Neural progenitor cell (in vitro differentiated cells): ENCODE measurements around the gene UNC45A. TPM values are rescaled to one million over a fixed set of nuclear protein-coding genes. Genes with fewer than 3 reads are reported as not detected.

Source experiments
- DNase-seq: peaks from one replicate; pipeline ENCODE4 v3.0.0-alpha.2; 2016; ENCODE audit warnings: low spot score
- H2AFZ ChIP-seq: fragments of 200-600 bp; sonication (generic); replicated peaks from 2 replicates; pipeline ENCODE4 v1.6.1; 2016; ENCODE audit warnings: antibody characterized with exemption
- H3F3A ChIP-seq: fragments of 200-600 bp; sonication (generic); 2 replicates; pipeline ENCODE4 v1.6.1; 2016; ENCODE audit warnings: antibody characterized with exemption, low read depth
- H3K27ac ChIP-seq: fragments of 200-600 bp; sonication (generic); 2 replicates; pipeline ENCODE4 v1.5.1; 2016; ENCODE audit warnings: mild to moderate bottlenecking
- H3K27me3 ChIP-seq: fragments of 200-600 bp; sonication (generic); 2 replicates; pipeline ENCODE4 v1.6.1; 2016; ENCODE audit warnings: mild to moderate bottlenecking, moderate library complexity
- H3K36me3 ChIP-seq: fragments of 200-600 bp; sonication (generic); 2 replicates; pipeline ENCODE4 v1.5.1; 2016
- H3K4me1 ChIP-seq: fragments of 200-600 bp; sonication (generic); 2 replicates; pipeline ENCODE4 v1.6.1; 2016; ENCODE audit warnings: mixed run types
- H3K4me2 ChIP-seq: fragments of 200-600 bp; sonication (generic); 2 replicates; pipeline ENCODE4 v1.6.1; 2016
- H3K4me3 ChIP-seq: fragments of 200-600 bp; sonication (generic); 2 replicates; pipeline ENCODE4 v1.5.1; 2016
- H3K79me2 ChIP-seq: fragments of 200-600 bp; sonication (generic); 2 replicates; pipeline ENCODE4 v1.6.1; 2016; ENCODE audit warnings: low read depth
- H3K9ac ChIP-seq: fragments of 200-600 bp; sonication (generic); 2 replicates; pipeline ENCODE4 v1.6.1; 2016
- H3K9me3 ChIP-seq: fragments of 200-600 bp; sonication (generic); 2 replicates; pipeline ENCODE4 v1.5.1; 2016; ENCODE audit warnings: low read depth
- H4K20me1 ChIP-seq: fragments of 200-600 bp; sonication (generic); 2 replicates; pipeline ENCODE4 v1.6.1; 2016; ENCODE audit warnings: low read depth
- H3K27ac Mint-ChIP-seq: 3 replicates; pipeline ENCODE4 v1.8.0; 2021; ENCODE audit warnings: mixed read lengths
- H3K27me3 Mint-ChIP-seq: 2 replicates; pipeline ENCODE4 v1.8.0; 2022; ENCODE audit warnings: low read depth, mild to moderate bottlenecking, inconsistent platforms, moderate library complexity, mixed read lengths; ENCODE audit not compliant: insufficient read depth
- H3K36me3 Mint-ChIP-seq: 3 replicates; pipeline ENCODE4 v1.8.0; 2021; ENCODE audit warnings: mixed read lengths
- H3K4me1 Mint-ChIP-seq: 3 replicates; pipeline ENCODE4 v1.8.0; 2021; ENCODE audit warnings: mixed read lengths
- H3K4me3 Mint-ChIP-seq: 3 replicates; pipeline ENCODE4 v1.8.0; 2021; ENCODE audit warnings: mild to moderate bottlenecking, moderate library complexity, mixed read lengths
- H3K9me3 Mint-ChIP-seq: 3 replicates; pipeline ENCODE4 v1.8.0; 2020; ENCODE audit warnings: mixed read lengths
- CTCF ChIP-seq: fragments of 200-600 bp; sonication (generic); IDR thresholded peaks from 2 replicates; pipeline ENCODE4 v1.5.1; 2017; ENCODE audit warnings: antibody characterized with exemption, mild to moderate bottlenecking
- EZH2 ChIP-seq: fragments of 200-600 bp; sonication (generic); IDR thresholded peaks from 2 replicates; pipeline ENCODE4 v1.6.1; 2017; ENCODE audit warnings: antibody characterized with exemption, mild to moderate bottlenecking, moderate library complexity
- EZH2phosphoT487 ChIP-seq: fragments of 200-600 bp; sonication (generic); IDR thresholded peaks from 2 replicates; pipeline ENCODE4 v1.6.1; 2017; ENCODE audit warnings: antibody characterized with exemption
- total RNA-seq: library from RNA; depleted of rRNA; stranded (reverse); fragments of >200 nt; gene quantifications from 2 replicates; pipeline ENCODE4 v1.2.3, GENCODE V29; 2015; ENCODE audit warnings: low replicate concordance

UNC45A gene
- total RNA-seq, 1 donor from 2014 or later = 47.7 TPM

- peaks cover 16% of the 10 kb centered on the region for H3F3A ChIP-seq
- H2AFZ ChIP-seq = no peak overlapping the region
- Mint-ChIP-seq H3K4me1 (peaks cover 21% of the 10 kb centered on the region), H3K36me3 (peaks cover 20% of the 10 kb centered on the region), H3K27me3 (peaks cover 9% of the 10 kb centered on the region), H3K9me3 (no peaks in the 10 kb centered on the region), H3K27ac (no peak overlapping the region), H3K4me3 (peak overlapping the region; percentile 84)
- peaks cover 12% of the 10 kb centered on the region for H3K4me1 ChIP-seq
- no peaks in the 10 kb centered on the region for H3K36me3 ChIP-seq
- H3K27ac ChIP-seq = no peak overlapping the region
- H3K9me3 ChIP-seq = no peaks in the 10 kb centered on the region
- no peak overlapping the region for H3K4me3 ChIP-seq
- DNase-seq = no peak
- no peak overlapping the region for H3K9ac ChIP-seq
- peaks cover 10% of the 10 kb centered on the region for H4K20me1 ChIP-seq
- no peak overlapping the region for H3K4me2 ChIP-seq
- peaks cover 16% of the 10 kb centered on the region for H3K79me2 ChIP-seq
- peaks cover 15% of the 10 kb centered on the region for H3K27me3 ChIP-seq
- TF ChIP-seq CTCF (no peak), EZH2 (no peak), EZH2phosphoT487 (no peak)
Measured at GRCh38 chr15:90936823-90937222, 1.7 kb downstream of the UNC45A start.

- Histone ChIP-seq H3F3A (peaks cover 12% of the 10 kb centered on the region), H3K4me1 (peaks cover 12% of the 10 kb centered on the region), H3K27me3 (peaks cover 7% of the 10 kb centered on the region), H3K36me3 (no peaks in the 10 kb centered on the region), H3K9me3 (no peaks in the 10 kb centered on the region), H3K79me2 (peaks cover 16% of the 10 kb centered on the region), H4K20me1 (peaks cover 10% of the 10 kb centered on the region), H3K9ac (no peak overlapping the region), H3K4me3 (no peak overlapping the region), H2AFZ (no peak overlapping the region), H3K27ac (no peak overlapping the region), H3K4me2 (no peak overlapping the region)
- peaks cover 11% of the 10 kb centered on the region for H3K27me3 Mint-ChIP-seq
- H3K27ac Mint-ChIP-seq = no peak overlapping the region
- no peaks in the 10 kb centered on the region for H3K9me3 Mint-ChIP-seq
- peaks cover 17% of the 10 kb centered on the region for H3K4me1 Mint-ChIP-seq
- no peak overlapping the region for H3K4me3 Mint-ChIP-seq
- peaks cover 20% of the 10 kb centered on the region for H3K36me3 Mint-ChIP-seq
- DNase-seq = no peak
- TF ChIP-seq CTCF (no peak), EZH2phosphoT487 (no peak)
Measured at GRCh38 chr15:90938261-90938660, 3.2 kb downstream of the UNC45A start.

GRCh38 chr15:90939756-90940155, 4.7 kb downstream of the UNC45A start:
- H3K27me3 ChIP-seq = no peaks in the 10 kb centered on the region
- peaks cover 8% of the 10 kb centered on the region for H3K4me1 ChIP-seq
- H3K27ac ChIP-seq = no peak overlapping the region
- H2AFZ ChIP-seq = no peak overlapping the region
- Mint-ChIP-seq H3K27me3 (peaks cover 5% of the 10 kb centered on the region), H3K9me3 (no peaks in the 10 kb centered on the region), H3K4me3 (no peak overlapping the region), H3K36me3 (peaks cover 23% of the 10 kb centered on the region), H3K4me1 (peaks cover 12% of the 10 kb centered on the region), H3K27ac (no peak overlapping the region)
- H3K9ac ChIP-seq = no peak overlapping the region
- no peak overlapping the region for H3K4me2 ChIP-seq
- H3K9me3 ChIP-seq = no peaks in the 10 kb centered on the region
- H4K20me1 ChIP-seq = peaks cover 7% of the 10 kb centered on the region
- peaks cover 2% of the 10 kb centered on the region for H3F3A ChIP-seq
- no peaks in the 10 kb centered on the region for H3K36me3 ChIP-seq
- H3K79me2 ChIP-seq = peaks cover 16% of the 10 kb centered on the region
- TF ChIP-seq EZH2 (no peak), EZH2phosphoT487 (no peak), CTCF (no peak)
- no peak overlapping the region for H3K4me3 ChIP-seq
- no peak for DNase-seq
